HepG2 (cell line): ENCODE results near the gene ZC3H13.

ENCODE experiments used
- CEBPG ChIP-seq: IDR thresholded peaks from 2 replicates; pipeline ENCODE4 v1.6.1; 2016
- CHD2 ChIP-seq: IDR thresholded peaks from 2 replicates; pipeline ENCODE4 v1.6.1; 2011; ENCODE audit warnings: low read depth, low read length, improper control_type of control experiment
- EP300 ChIP-seq, 3 experiments: sonication (generic) in 1 of 3; formaldehyde crosslinking in 1 of 3; IDR thresholded peaks; 2 replicates each; pipeline versions ENCODE4 v1.5.1 to v1.6.1; 2011 to 2020; ENCODE audit warnings: low read depth in 2 of 3, low read length in 2 of 3, borderline replicate concordance in 1 of 3, improper control_type of control experiment in 1 of 3, mild to moderate bottlenecking in 1 of 3, missing genetic modification reagents in 1 of 3, moderate library complexity in 1 of 3
- KDM5A ChIP-seq: fragments of 200-600 bp; sonication (generic); IDR thresholded peaks from 2 replicates; pipeline ENCODE4 v1.7.0; 2018; ENCODE audit warnings: antibody characterized with exemption, mild to moderate bottlenecking, low read length, borderline replicate concordance
- MAX ChIP-seq: IDR thresholded peaks from 2 replicates; pipeline ENCODE4 v1.6.1; 2012; ENCODE audit warnings: inconsistent platforms
- TEAD2 ChIP-seq: sonication (generic); formaldehyde crosslinking; IDR thresholded peaks from 2 replicates; pipeline ENCODE4 v1.9.0; 2021; ENCODE audit warnings: missing genetic modification reagents
- TEAD3 ChIP-seq: optimal IDR thresholded peaks from 2 replicates; pipeline ENCODE3; 2016; ENCODE audit warnings: borderline replicate concordance
- TP53 ChIP-seq: sonication (generic); formaldehyde crosslinking; conservative IDR thresholded peaks from 2 replicates; pipeline ENCODE4 v1.4.0; 2020; ENCODE audit warnings: missing genetic modification reagents
- TF ChIP-seq, protein P1 (sequence below): sonication (generic); formaldehyde crosslinking; IDR thresholded peaks from 2 replicates; pipeline ENCODE4 v1.5.0; 2020; ENCODE audit warnings: mild to moderate bottlenecking, missing genetic modification reagents, moderate library complexity

GRCh38 chr13:45996631-45997030 lies 55.9 kb downstream of the ZC3H13 start:
- TF ChIP-seq CHD2 (no peak), TEAD3 (CRISPR knock-in tag) (no peak), CEBPG (CRISPR knock-in tag) (no peak), EP300 (IDR thresholded peaks at IDR 0.05; ENCODE audit: low read depth in 2 of 2, low read length in 2 of 2) (no peak), EP300 (CRISPR knock-in tag; IDR thresholded peaks at IDR 0.05; ENCODE audit: borderline replicate concordance) (no peak), TP53 (CRISPR knock-in tag) (no peak), TEAD2 (CRISPR knock-in tag) (no peak), KDM5A (no peak), MAX (no peak)
- TF ChIP-seq, protein P1, sequence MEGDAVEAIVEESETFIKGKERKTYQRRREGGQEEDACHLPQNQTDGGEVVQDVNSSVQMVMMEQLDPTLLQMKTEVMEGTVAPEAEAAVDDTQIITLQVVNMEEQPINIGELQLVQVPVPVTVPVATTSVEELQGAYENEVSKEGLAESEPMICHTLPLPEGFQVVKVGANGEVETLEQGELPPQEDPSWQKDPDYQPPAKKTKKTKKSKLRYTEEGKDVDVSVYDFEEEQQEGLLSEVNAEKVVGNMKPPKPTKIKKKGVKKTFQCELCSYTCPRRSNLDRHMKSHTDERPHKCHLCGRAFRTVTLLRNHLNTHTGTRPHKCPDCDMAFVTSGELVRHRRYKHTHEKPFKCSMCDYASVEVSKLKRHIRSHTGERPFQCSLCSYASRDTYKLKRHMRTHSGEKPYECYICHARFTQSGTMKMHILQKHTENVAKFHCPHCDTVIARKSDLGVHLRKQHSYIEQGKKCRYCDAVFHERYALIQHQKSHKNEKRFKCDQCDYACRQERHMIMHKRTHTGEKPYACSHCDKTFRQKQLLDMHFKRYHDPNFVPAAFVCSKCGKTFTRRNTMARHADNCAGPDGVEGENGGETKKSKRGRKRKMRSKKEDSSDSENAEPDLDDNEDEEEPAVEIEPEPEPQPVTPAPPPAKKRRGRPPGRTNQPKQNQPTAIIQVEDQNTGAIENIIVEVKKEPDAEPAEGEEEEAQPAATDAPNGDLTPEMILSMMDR (CRISPR knock-in tag), result no peak
